GM12878 (cell line): ENCODE results near the gene TBC1D24. TPM values are rescaled to one million over a fixed set of nuclear protein-coding genes. Genes with fewer than 3 reads are reported as not detected.

Experiments used
- CEBPB ChIP-seq, 2 experiments: fragments of 150-350 bp in 1 of 2; IDR thresholded peaks; 2 replicates each; pipeline ENCODE4 v1.6.1; 2012 to 2014; ENCODE audit warnings: low read depth in 2 of 2, low read length in 2 of 2, borderline replicate concordance in 1 of 2, inconsistent platforms in 1 of 2
- CTCF ChIP-seq, 3 experiments: IDR thresholded peaks in 2 of 3; conservative IDR thresholded peaks in 1 of 3; 2 replicates each; pipeline ENCODE4 v1.5.1; 2011; ENCODE audit warnings: low read depth in 3 of 3, low read length in 3 of 3, mild to moderate bottlenecking in 3 of 3, control low read depth in 2 of 3, moderate library complexity in 2 of 3, inconsistent platforms in 1 of 3, mixed read lengths in 1 of 3; ENCODE audit not compliant: control insufficient read depth in 2 of 3, insufficient read depth in 1 of 3; ENCODE audit errors: extremely low read depth in 1 of 3
- DPF2 ChIP-seq: fragments of 450-650 bp; IDR thresholded peaks from 2 replicates; pipeline ENCODE4 v1.6.1; 2017; ENCODE audit warnings: mild to moderate bottlenecking
- GATAD2B ChIP-seq: fragments of 450-650 bp; conservative IDR thresholded peaks from 2 replicates; pipeline ENCODE4 v1.6.1; 2017; ENCODE audit warnings: low read depth, mild to moderate bottlenecking, moderate library complexity
- LARP7 ChIP-seq: fragments of 450-650 bp; IDR thresholded peaks from 2 replicates; pipeline ENCODE4 v1.6.1; 2017; ENCODE audit warnings: mild to moderate bottlenecking
- NBN ChIP-seq: fragments of 450-650 bp; IDR thresholded peaks from 2 replicates; pipeline ENCODE4 v1.6.1; 2016
- NRF1 ChIP-seq: conservative IDR thresholded peaks from 2 replicates; pipeline ENCODE4 v1.6.1; 2011; ENCODE audit warnings: mild to moderate bottlenecking, low read depth, low read length, improper control_type of control experiment
- RFX5 ChIP-seq: IDR thresholded peaks from 2 replicates; pipeline ENCODE4 v1.6.1; 2011; ENCODE audit warnings: low read depth, low read length, improper control_type of control experiment
- SMARCA5 ChIP-seq: fragments of 450-650 bp; IDR thresholded peaks from 2 replicates; pipeline ENCODE4 v1.6.1; 2017; ENCODE audit warnings: mild to moderate bottlenecking
- SMC3 ChIP-seq: IDR thresholded peaks from 2 replicates; pipeline ENCODE4 v1.6.1; 2011; ENCODE audit warnings: low read length, improper control_type of control experiment, borderline replicate concordance
- SREBF1 ChIP-seq: IDR thresholded peaks from 2 replicates; pipeline ENCODE4 v1.6.1; 2012; ENCODE audit warnings: mild to moderate bottlenecking, low read length
- TCF3 ChIP-seq: IDR thresholded peaks from 2 replicates; pipeline ENCODE4 v1.6.1; 2012; ENCODE audit warnings: low read depth, mild to moderate bottlenecking, low read length, borderline replicate concordance; ENCODE audit not compliant: insufficient read depth
- ZBTB33 ChIP-seq: fragments of 450-650 bp; IDR thresholded peaks from 2 replicates; pipeline ENCODE4 v1.6.1; 2017; ENCODE audit warnings: mild to moderate bottlenecking
- ZNF274 ChIP-seq: IDR thresholded peaks from one replicate; pipeline ENCODE4 v1.8.0; 2011; ENCODE audit not compliant: insufficient read length, insufficient read depth
- ZNF592 ChIP-seq: fragments of 450-650 bp; IDR thresholded peaks from 2 replicates; pipeline ENCODE4 v1.6.1; 2017; ENCODE audit warnings: mild to moderate bottlenecking, moderate library complexity
- ZNF687 ChIP-seq: fragments of 450-650 bp; IDR thresholded peaks from 2 replicates; pipeline ENCODE4 v1.6.1; 2017; ENCODE audit warnings: mild to moderate bottlenecking, moderate library complexity
- polyA plus RNA-seq, 11 experiments: library from polyadenylated mRNA; depleted of rRNA in 4 of 11; unstranded in 6 of 11; stranded (reverse) in 5 of 11; fragments of >200 nt; fragmentation: Nextera tagmentation in 4 of 11; fragmentation: Illumina TruSeq in 1 of 11; extraction: Ambion mirVana in 4 of 11; extraction: Trizol in 1 of 11; gene quantifications; 1 replicate in 1 of 11; 2 replicates in 10 of 11; pipeline versions ENCODE4 v1.2.1 to v1.2.3, GENCODE V29; 2011 to 2016; ENCODE audit warnings: inconsistent platforms in 2 of 11, missing spikeins in 2 of 11, low read depth in 1 of 11
- total RNA-seq, 4 experiments: library from RNA; depleted of rRNA in 3 of 4; stranded (reverse); fragments of >200 nt in 3 of 4; fragmentation: Illumina TruSeq in 1 of 4; extraction: Trizol in 1 of 4; gene quantifications; 2 replicates each; pipeline versions ENCODE4 v1.2.1 to v1.2.3, GENCODE V29; 2013 to 2021

TBC1D24 gene
- total and polyA plus RNA-seq, 10 of the 15 experiments (the other 5 are each of a cell fraction or from before 2014, with no cell fraction given) = 1.1 to 9.6 (median 4.5) TPM

- TF ChIP-seq ZNF592 = peak; percentile 48; the same call in 1 of the 2 replicates
- peak; percentile 60; the same call in 1 of the 2 replicates for TF ChIP-seq LARP7
- 0 out of 2 replicates have a peak, but pooled peaks have one; percentile 32 for TF ChIP-seq TCF3
- 0 out of 2 replicates have a peak, but pooled peaks have one; percentile 47 for TF ChIP-seq DPF2
- TF ChIP-seq ZNF274 = no peak
- TF ChIP-seq SREBF1 = no peak
- no peak for TF ChIP-seq RFX5
- 0 out of 2 replicates have a peak, but pooled peaks have one; percentile 22 for TF ChIP-seq NBN
- TF ChIP-seq CTCF (IDR thresholded peaks at IDR 0.05 in 2 of 3, conservative IDR thresholded peaks at IDR 0.05 in 1 of 3; ENCODE audit: control insufficient read depth in 2 of 3, extremely low read depth in 1 of 3, insufficient read depth in 1 of 3, low read depth in 3 of 3, low read length in 3 of 3) = peak; percentile 41 to 73 (median 42); a peak in 5 of 6 replicates
- TF ChIP-seq ZBTB33 = no peak
- 0 out of 2 replicates have a peak, but pooled peaks have one; percentile 4 for TF ChIP-seq SMC3
- no peak for TF ChIP-seq CEBPB (IDR thresholded peaks at IDR 0.05; ENCODE audit: borderline replicate concordance in 1 of 2, low read depth in 2 of 2, low read length in 2 of 2)
- TF ChIP-seq ZNF687 = peak; percentile 83
- TF ChIP-seq NRF1 = no peak
- TF ChIP-seq GATAD2B = peak; percentile 55
- TF ChIP-seq SMARCA5 = peak; percentile 90; the same call in 1 of the 2 replicates
Measured at GRCh38 chr16:2473999-2474876, 689 bp upstream of the TBC1D24 start (continued).
